Measurements from ENCODE around the gene TRAPPC2.
"Not testable (repeated sequence)": the region's sequence is repeated elsewhere in the genome, so short reads cannot be mapped to it uniquely, and the experiment has no call there.

The TRAPPC2 gene

GRCh38 chrX:13755254-13755653 lies 20.8 kb upstream of the TRAPPC2 start:
- DNase-seq (no peak), ATAC-seq (peak; percentile 55)
- H3K9me3 Mint-ChIP-seq: no peaks in the 10 kb centered on the region
- H3K4me1 Mint-ChIP-seq: peaks cover 9% of the 10 kb centered on the region
- no peak overlapping the region for H3K27ac Mint-ChIP-seq
- H3K27me3 Mint-ChIP-seq: no peaks in the 10 kb centered on the region
- no peak overlapping the region for H3K4me3 Mint-ChIP-seq

- ATAC-seq: no peak
- Mint-ChIP-seq H3K27ac (no peak overlapping the region), H3K4me3 (no peak overlapping the region), H3K9me3 (no peaks in the 10 kb centered on the region), H3K27me3 (no peaks in the 10 kb centered on the region), H3K4me1 (peaks cover 14% of the 10 kb centered on the region)
- no peak for DNase-seq
These were observed 20.3 kb upstream of the TRAPPC2 start for GRCh38 chrX:13754765-13755164.

DNA sequence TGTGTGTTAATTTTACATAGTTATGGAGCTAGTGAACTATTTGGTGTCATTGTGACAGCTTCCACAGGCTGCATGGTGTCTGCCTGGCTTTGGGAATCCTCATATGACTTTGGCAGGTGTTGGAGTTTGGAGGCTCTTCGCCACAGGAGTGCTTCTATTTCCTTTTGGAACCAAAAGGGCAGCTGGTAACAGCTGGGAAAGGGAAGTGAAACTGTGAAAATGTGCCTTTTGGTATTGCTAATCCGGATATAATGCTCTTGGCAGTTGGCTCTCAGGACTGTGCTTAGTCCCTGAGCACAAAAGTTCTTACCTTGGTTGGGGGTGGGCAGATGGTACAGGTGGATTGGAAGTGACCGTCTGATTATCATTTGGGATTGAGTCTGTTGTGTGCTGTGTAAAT lies 18.2 kb upstream of the TRAPPC2 start:
- Mint-ChIP-seq H3K27ac (peak overlapping the region in 1 of 2 donors; percentile 74), H3K4me3 (no peak overlapping the region), H3K27me3 (no peaks in the 10 kb centered on the region), H3K4me1 (peaks cover 14% of the 10 kb centered on the region), H3K9me3 (no peaks in the 10 kb centered on the region)
- no peak for DNase-seq
- ATAC-seq: no peak

DNA sequence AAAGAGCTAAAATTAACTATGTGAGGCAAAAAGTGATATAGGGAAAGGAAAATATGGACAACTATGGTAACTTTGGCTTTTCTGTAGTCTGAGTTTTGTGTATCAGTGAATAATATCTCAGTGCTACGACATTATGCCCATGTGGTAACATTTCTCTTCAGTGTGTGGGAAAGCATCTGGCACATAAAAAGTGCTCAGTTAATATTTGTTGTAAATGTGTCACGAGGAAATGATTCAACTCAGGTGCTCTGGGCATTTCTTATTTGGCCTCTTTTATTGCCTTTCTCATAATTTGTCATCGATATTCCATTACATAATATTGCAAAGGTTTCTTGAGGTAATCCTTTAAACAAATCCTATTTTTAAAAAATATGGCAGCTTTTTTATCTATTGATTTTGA lies 17.7 kb upstream of the TRAPPC2 start:
- H3K4me3 Mint-ChIP-seq: no peak overlapping the region
- peaks cover 19% of the 10 kb centered on the region for H3K4me1 Mint-ChIP-seq
- no peak for DNase-seq
- no peaks in the 10 kb centered on the region for H3K27me3 Mint-ChIP-seq
- ATAC-seq: no peak
- H3K27ac Mint-ChIP-seq: no peak overlapping the region
- no peaks in the 10 kb centered on the region for H3K9me3 Mint-ChIP-seq

DNA sequence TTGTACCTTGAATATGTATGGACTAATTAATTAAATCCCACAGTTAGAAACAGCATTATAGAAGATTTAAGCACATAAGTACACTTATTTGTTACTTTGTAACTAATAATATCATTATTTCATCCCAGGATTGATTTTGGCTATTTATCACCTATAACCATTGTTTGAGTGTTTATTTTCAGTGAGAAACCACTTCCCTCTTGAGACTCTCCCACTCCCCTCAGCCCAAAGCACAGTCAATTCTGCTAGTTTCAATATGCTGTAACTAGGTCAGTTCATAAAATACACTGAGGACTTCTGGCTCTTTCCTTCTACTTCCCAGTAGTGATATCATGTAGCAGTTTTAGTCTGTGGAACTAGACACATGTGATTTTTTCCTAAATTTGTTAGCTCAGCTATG lies 16.4 kb upstream of the TRAPPC2 start:
- Mint-ChIP-seq H3K27me3 (no peaks in the 10 kb centered on the region), H3K9me3 (no peaks in the 10 kb centered on the region), H3K4me1 (peaks cover 24% of the 10 kb centered on the region), H3K4me3 (no peak overlapping the region), H3K27ac (no peak overlapping the region)
- peak; percentile 59 for ATAC-seq
- DNase-seq: no peak

DNA sequence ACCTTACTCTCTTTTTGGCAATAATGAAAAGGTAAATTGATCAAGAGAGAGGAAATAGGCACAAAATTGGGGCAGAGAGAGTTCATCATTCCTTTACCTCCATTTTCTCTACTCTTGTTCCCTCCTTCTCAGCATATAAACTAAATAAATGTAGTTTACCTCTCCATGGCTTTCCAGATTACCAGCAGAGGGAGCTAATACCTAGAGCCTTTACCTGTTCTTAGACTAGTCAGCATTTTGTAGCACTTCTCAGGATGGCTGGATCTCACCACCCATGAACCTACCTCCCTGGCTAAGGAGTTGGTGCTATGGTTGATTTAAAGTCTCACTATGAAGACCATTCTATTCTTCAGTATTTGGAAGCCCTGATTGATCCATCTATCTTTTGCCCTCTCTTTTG lies 15.8 kb upstream of the TRAPPC2 start:
- peak overlapping the region in 1 of 2 donors; percentile 82 for H3K27ac Mint-ChIP-seq
- DNase-seq (no peak), ATAC-seq (peak; percentile 56)
- no peaks in the 10 kb centered on the region for H3K9me3 Mint-ChIP-seq
- H3K4me3 Mint-ChIP-seq: no peak overlapping the region
- peaks cover 24% of the 10 kb centered on the region for H3K4me1 Mint-ChIP-seq
- H3K27me3 Mint-ChIP-seq: no peaks in the 10 kb centered on the region

DNA sequence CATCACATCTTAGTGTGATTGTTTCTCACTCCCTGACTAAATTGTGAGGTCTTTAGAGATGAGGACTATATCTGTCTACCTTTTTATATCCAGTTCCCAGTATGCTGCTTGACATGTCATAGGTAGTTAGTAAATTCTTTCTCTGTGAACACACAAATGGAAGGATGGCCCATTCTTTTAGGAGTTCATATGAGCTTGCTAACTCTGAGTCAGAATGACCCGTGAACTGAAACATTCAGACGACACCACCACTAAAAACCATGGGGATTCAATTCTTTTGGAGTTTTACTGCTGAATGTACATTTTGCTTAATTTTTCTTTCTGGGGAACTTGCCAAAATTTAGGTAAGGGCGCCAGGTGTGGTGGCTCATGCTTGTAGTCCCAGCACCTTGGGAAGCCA lies 14.1 kb upstream of the TRAPPC2 start:
- Mint-ChIP-seq H3K27me3 (no peaks in the 10 kb centered on the region), H3K27ac (peak overlapping the region in 1 of 2 donors; percentile 69), H3K4me3 (no peak overlapping the region), H3K4me1 (peaks cover 30% of the 10 kb centered on the region), H3K9me3 (no peaks in the 10 kb centered on the region)
- ATAC-seq (no peak), DNase-seq (no peak)

GRCh38 chrX:13747836-13748235 lies 13.4 kb upstream of the TRAPPC2 start:
- Mint-ChIP-seq H3K27me3 (no peaks in the 10 kb centered on the region), H3K27ac (peak overlapping the region in 1 of 2 donors; percentile 77), H3K4me1 (peaks cover 26% of the 10 kb centered on the region), H3K9me3 (no peaks in the 10 kb centered on the region), H3K4me3 (no peak overlapping the region)
- no peak for DNase-seq
- ATAC-seq: peak; percentile 55

- ATAC-seq (peak; percentile 97), DNase-seq (peak; percentile 19 to 66)
- H3K27ac Mint-ChIP-seq: peak overlapping the region; percentile 65 to 67
- peaks cover 32% of the 10 kb centered on the region for H3K4me1 Mint-ChIP-seq
- no peaks in the 10 kb centered on the region for H3K9me3 Mint-ChIP-seq
- no peaks in the 10 kb centered on the region for H3K27me3 Mint-ChIP-seq
- peak overlapping the region; percentile 15 to 51 for H3K4me3 Mint-ChIP-seq
These were observed 8.2 kb upstream of the TRAPPC2 start for GRCh38 chrX:13742397-13743176.

DNA sequence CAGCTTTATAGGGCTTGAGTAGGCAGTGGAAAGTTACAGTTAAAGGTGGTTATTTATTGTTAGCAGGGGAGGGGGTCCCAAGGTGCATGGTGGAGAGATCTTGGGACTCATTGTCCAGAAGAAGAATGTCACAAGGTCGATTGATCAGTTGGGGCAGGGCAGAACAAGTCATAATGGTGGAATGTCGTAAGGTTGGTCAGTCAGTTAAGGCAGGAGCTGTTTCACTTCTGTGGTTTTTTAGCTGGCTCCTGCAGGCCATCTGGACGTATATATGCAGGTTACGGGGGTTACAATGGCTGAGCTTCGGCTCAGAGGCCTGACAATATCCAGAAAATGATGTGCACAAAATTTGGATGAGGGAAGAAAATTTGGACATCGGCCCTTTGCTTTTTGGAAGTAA lies 7.3 kb upstream of the TRAPPC2 start:
- DNase-seq (no peak), ATAC-seq (no peak)
- peak overlapping the region in 1 of 2 donors; percentile 4 for H3K4me3 Mint-ChIP-seq
- no peaks in the 10 kb centered on the region for H3K27me3 Mint-ChIP-seq
- no peak overlapping the region for H3K27ac Mint-ChIP-seq
- H3K9me3 Mint-ChIP-seq: no peaks in the 10 kb centered on the region
- H3K4me1 Mint-ChIP-seq: peaks cover 24% of the 10 kb centered on the region

DNA sequence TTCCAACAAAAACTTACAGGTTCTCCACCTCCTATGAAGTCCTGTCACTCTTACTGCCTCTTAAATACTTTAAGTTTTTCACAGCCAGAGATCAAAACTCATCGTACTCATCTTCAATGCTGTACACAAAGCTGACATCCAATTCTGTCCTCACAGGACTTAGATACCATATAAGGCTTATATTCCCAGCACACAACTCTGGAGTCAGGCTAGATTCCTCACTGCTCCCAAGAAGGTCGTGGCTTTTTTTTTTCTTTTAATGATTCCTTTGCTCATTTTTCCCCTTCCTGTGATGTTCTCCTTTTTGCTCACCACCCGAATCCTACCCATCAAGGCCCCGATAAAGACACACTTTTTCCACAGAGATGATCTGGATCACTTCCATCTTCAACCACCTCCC lies 914 bp downstream of the TRAPPC2 start:
- ATAC-seq (no peak), DNase-seq (no peak)
- Mint-ChIP-seq H3K27ac (peak overlapping the region; percentile 97 to 98), H3K27me3 (no peaks in the 10 kb centered on the region), H3K4me1 (peaks cover 24% of the 10 kb centered on the region), H3K9me3 (no peaks in the 10 kb centered on the region), H3K4me3 (peak overlapping the region; percentile 94 to 97)

DNA sequence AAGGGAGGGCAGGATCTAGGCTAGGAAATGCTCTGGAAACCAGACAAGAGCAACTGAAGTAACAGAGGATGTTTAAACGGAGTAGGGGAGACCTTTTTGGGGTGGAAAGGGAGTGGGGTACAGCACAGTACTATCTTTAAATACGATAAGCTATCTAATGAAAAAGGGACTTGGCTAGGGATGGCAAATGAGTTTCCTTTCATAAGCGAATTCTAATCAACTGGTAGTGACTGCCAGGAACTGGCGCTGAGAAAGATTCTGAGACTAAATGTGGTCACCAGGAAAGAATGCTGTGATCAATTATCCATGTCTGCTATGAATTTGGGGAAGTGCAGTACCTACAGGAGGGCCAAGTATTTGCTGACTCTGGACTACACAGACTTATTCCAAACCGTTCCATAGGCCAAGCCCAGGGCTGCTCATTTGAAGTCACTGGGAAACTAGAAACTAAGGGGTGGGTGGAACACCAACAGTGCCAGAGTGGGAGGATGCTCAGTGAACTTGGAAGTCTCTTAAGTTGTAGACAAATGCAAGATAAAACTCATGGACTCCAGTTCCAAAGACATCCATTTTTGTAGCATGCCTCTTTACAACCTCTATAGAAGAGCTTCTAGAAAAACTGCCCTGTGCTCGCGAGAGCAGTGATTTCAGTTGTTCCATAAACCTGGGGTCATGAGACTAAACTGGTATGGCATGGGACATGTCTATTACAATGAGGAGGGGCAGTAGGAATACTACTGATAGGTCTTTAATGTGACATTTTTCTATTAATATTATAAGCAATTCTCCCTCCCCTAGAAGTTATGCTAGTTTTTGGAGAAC lies 2.0 kb downstream of the TRAPPC2 start:
- DNase-seq (no peak), ATAC-seq (no peak)
- Mint-ChIP-seq H3K9me3 (no peaks in the 10 kb centered on the region), H3K27ac (peak overlapping the region in 1 of 2 donors; percentile 81), H3K4me1 (peaks cover 28% of the 10 kb centered on the region), H3K4me3 (peak overlapping the region; percentile 25 to 94), H3K27me3 (no peaks in the 10 kb centered on the region)

DNA sequence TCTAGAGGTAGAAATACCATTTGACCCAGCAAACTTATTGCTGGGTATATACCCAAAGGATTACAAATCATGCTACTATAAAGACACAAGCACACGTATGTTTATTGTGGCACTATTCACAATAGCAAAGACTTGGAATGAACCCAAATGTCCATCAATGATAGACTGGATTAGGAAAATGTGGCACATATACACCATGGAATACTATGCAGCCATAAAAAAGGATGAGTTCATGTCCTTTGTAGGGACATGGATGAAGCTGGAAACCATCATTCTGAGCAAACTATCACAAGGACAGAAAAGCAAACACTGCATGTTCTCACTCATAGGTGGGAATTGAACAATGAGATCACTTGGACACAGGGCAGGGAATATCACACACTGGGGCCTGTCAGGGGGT lies 3.9 kb downstream of the TRAPPC2 start:
- peaks cover 48% of the 10 kb centered on the region for H3K4me1 Mint-ChIP-seq
- not testable (repeated sequence) for H3K4me3 Mint-ChIP-seq, H3K9me3 Mint-ChIP-seq, H3K27me3 Mint-ChIP-seq, H3K27ac Mint-ChIP-seq, ATAC-seq, DNase-seq

DNA sequence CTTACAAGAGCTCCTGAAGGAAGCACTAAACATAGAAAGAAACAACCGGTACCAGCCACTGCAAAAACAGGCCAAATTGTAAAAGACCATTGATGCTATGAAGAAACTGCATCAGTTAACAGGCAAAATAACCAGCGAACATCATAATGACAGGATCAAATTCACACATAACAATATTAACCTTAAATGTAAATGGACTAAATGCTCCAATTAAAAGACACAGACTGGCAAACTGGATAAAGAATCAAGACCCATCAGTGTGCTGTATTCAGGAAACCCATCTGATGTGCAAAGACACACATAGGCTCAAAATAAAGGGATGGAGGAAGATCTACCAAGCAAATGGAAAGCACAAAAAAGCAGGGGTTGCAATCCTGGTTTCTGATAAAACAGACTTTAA lies 7.8 kb downstream of the TRAPPC2 start:
- peak overlapping the region in 1 of 2 donors; percentile 14 for H3K27ac Mint-ChIP-seq
- not testable (repeated sequence) for H3K27me3 Mint-ChIP-seq, H3K9me3 Mint-ChIP-seq, ATAC-seq, DNase-seq, H3K4me3 Mint-ChIP-seq
- H3K4me1 Mint-ChIP-seq: peaks cover 31% of the 10 kb centered on the region

DNA sequence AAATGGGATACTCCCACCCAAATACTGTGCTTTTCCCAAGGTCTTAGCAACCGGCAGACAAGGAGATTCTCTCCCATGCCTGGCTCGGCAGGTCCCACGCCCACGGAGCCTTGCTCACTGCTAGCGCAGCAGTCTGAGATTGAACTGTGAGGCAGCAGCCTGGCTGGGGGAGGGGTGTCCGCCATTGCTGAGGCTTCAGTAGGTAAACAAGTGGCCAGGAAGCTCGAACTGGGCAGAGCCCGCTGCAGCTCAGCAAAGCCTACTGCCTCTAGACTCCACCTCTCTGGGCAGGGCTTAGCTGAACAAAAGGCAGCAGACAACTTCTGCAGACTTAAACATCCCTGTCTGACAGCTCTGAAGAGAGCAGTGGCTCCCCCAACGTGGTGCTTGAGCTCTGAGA lies 9.5 kb downstream of the TRAPPC2 start:
- Mint-ChIP-seq H3K4me3 (peak overlapping the region in 1 of 2 donors; percentile 19), H3K4me1 (peaks cover 29% of the 10 kb centered on the region)
- H3K27ac Mint-ChIP-seq, H3K27me3 Mint-ChIP-seq, H3K9me3 Mint-ChIP-seq, ATAC-seq: not testable (repeated sequence)
- DNase-seq: peak in 1 of 2 donors; percentile 19

Data from stimulated activated naive CD8-positive, alpha-beta T cell treated with anti-CD3 and anti-CD28 coated beads, Interleukin-15, amount 100 ng/mL, for 72 hours (primary cell).